Tibial artery (tissue), 4 donors: ENCODE data around the gene KDM3B.

Source experiments
- DNase-seq, 2 donors: peaks; one replicate each; pipeline ENCODE4 v3.0.0-alpha.2; 2019
- H3K27ac ChIP-seq, 2 donors: fragments of 200-600 bp; sonication (generic) in 1 of 2; 1 replicate in 1 of 2; 2 replicates in 1 of 2; pipeline ENCODE4 v1.5.1; 2018 to 2019; ENCODE audit warnings: mild to moderate bottlenecking in 1 of 2
- H3K27me3 ChIP-seq, 2 donors: fragments of 200-600 bp; sonication (generic) in 1 of 2; one replicate each; pipeline versions ENCODE4 v1.5.1 to v1.6.0; 2016 to 2019
- H3K36me3 ChIP-seq, 3 donors: fragments of 200-600 bp; sonication (generic) in 2 of 3; one replicate each; pipeline ENCODE4 v1.5.1; 2016 to 2019; ENCODE audit warnings: mild to moderate bottlenecking in 2 of 3
- H3K4me1 ChIP-seq, 4 donors: fragments of 200-600 bp; sonication (generic) in 2 of 4; 1 replicate in 3 of 4; 2 replicates in 1 of 4; pipeline ENCODE4 v1.5.1; 2016 to 2019
- H3K4me3 ChIP-seq, 2 donors: fragments of 200-600 bp; sonication (generic) in 1 of 2; 1 replicate in 1 of 2; 2 replicates in 1 of 2; pipeline ENCODE4 v1.5.1; 2018 to 2019; ENCODE audit warnings: mild to moderate bottlenecking in 2 of 2
- H3K9me3 ChIP-seq, 3 donors: fragments of 200-600 bp; sonication (generic) in 1 of 3; one replicate each; pipeline ENCODE4 v1.5.1; 2016 to 2019
- intact Hi-C: fragments of 100-400 bp; cut with DNase I; formaldehyde crosslinking; loops from one replicate; pipeline ENCODE4 v1.15.0; 2023; ENCODE audit warnings: low total_unique reads
- TF ChIP-seq, protein P1 (sequence below), 2 experiments: fragments of 200-600 bp in 1 of 2; fragments of 450-650 bp in 1 of 2; IDR thresholded peaks; one replicate each; pipeline ENCODE4 v1.5.1; 2017 to 2019; ENCODE audit warnings: antibody characterized with exemption in 2 of 2, mild to moderate bottlenecking in 1 of 2, moderate library complexity in 1 of 2

The KDM3B gene

GRCh38 chr5:138453590-138453989 lies 101.1 kb downstream of the KDM3B start:
- TF ChIP-seq, protein P1, sequence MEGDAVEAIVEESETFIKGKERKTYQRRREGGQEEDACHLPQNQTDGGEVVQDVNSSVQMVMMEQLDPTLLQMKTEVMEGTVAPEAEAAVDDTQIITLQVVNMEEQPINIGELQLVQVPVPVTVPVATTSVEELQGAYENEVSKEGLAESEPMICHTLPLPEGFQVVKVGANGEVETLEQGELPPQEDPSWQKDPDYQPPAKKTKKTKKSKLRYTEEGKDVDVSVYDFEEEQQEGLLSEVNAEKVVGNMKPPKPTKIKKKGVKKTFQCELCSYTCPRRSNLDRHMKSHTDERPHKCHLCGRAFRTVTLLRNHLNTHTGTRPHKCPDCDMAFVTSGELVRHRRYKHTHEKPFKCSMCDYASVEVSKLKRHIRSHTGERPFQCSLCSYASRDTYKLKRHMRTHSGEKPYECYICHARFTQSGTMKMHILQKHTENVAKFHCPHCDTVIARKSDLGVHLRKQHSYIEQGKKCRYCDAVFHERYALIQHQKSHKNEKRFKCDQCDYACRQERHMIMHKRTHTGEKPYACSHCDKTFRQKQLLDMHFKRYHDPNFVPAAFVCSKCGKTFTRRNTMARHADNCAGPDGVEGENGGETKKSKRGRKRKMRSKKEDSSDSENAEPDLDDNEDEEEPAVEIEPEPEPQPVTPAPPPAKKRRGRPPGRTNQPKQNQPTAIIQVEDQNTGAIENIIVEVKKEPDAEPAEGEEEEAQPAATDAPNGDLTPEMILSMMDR (IDR thresholded peaks at IDR 0.05): no peak
- intact Hi-C loops: loop anchor here (10.0 kb wide), 1 partner anchor 821 kb away; no protein-coding TSS in a partner anchor
- H3K9me3 ChIP-seq: no peaks in the 10 kb centered on the region

DNA sequence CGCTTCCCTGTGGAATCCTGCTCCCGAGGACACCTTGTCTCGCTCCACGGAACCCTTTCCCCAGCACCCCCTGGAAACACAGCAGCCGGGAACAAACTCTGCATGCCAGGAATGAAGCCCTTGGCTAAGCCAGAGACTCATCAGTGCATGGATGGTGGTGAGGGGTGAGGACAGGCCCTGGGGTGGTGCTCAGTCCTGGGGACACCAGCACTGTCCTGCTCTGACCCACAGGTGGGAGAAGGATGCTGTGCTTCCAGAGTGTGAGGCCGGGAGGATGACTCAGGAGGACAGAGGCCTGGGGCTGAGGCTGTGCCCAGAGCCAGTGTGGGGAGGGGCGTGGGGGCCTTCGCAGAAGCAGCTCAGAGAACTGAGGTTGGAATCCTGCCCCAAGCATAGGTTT lies 101.6 kb downstream of the KDM3B start:
- TF ChIP-seq, protein P1 (IDR thresholded peaks at IDR 0.05): no peak
- intact Hi-C loops: loop anchor here (10.0 kb wide), 1 partner anchor 821 kb away; no protein-coding TSS in a partner anchor
- Histone ChIP-seq H3K27ac (no peak overlapping the region), H3K4me3 (no peak overlapping the region), H3K36me3 (no peaks in the 10 kb centered on the region), H3K4me1 (peaks cover 0 to 24% (median 17%) of the 10 kb centered on the region in 4 donors), H3K9me3 (no peaks in the 10 kb centered on the region), H3K27me3 (no peaks in the 10 kb centered on the region)
- no peak for DNase-seq

More at GRCh38 chr5:138453590-138453989, 101.1 kb downstream of the KDM3B start:
- Histone ChIP-seq H3K36me3 (no peaks in the 10 kb centered on the region), H3K27ac (no peak overlapping the region), H3K4me3 (no peak overlapping the region), H3K27me3 (no peaks in the 10 kb centered on the region), H3K4me1 (peaks cover 0 to 18% (median 14%) of the 10 kb centered on the region in 4 donors)
- peak in 1 of 2 donors; percentile 29 for DNase-seq

DNA sequence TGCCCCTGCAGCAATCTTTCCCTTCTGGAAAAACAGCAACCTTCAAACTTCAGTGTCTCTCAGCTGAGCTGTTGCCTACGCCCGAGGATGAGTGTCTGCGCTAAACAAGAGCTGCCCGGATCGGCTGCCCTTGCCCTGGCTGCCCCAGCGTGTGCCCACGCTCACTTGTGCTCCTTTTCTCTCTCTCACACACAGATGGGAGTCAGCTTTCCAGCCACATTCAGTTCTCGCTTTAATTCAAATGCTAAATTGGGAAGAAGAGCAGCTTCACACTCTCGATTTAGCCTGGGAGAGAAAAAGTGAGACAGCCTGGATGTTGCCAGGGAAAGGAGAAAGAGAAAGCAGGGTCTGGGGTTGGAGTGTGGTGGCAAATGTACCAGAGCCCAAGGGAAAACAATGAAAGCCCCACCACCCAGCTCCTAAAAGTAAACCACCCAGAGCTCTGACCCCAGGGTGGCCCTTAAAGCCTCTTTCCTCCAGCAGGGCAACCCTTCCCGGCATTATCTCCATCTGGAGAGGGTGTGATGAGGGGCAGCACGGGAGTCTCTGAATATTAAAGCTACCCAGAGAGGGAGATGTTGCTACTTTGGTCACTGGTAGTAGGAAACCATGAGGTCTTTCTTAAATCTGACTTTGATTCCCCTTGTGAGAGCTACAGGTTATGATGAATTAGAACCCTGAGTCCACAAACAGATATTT lies 102.9 kb downstream of the KDM3B start:
- DNase-seq: no peak
- intact Hi-C loops: loop anchor here (10.0 kb wide), 1 partner anchor 819 kb away; no protein-coding TSS in a partner anchor
- H3K9me3 ChIP-seq: no peaks in the 10 kb centered on the region

GRCh38 chr5:138457531-138458275 lies 105.2 kb downstream of the KDM3B start:
- Histone ChIP-seq H3K27ac (no peak overlapping the region), H3K36me3 (no peaks in the 10 kb centered on the region), H3K4me1 (peaks cover 0 to 17% (median 10%) of the 10 kb centered on the region in 4 donors), H3K27me3 (no peaks in the 10 kb centered on the region), H3K4me3 (no peak overlapping the region), H3K9me3 (no peaks in the 10 kb centered on the region)
- DNase-seq: no peak
- intact Hi-C loops: loop anchor here (10.0 kb wide), 1 partner anchor 817 kb away; no protein-coding TSS in a partner anchor
- TF ChIP-seq, protein P1 (IDR thresholded peaks at IDR 0.05): no peak

More for the DNA sequence above, 102.9 kb downstream of the KDM3B start:
- H3K27ac ChIP-seq: no peak overlapping the region
- no peaks in the 10 kb centered on the region for H3K36me3 ChIP-seq
- H3K27me3 ChIP-seq: no peaks in the 10 kb centered on the region
- TF ChIP-seq, protein P1 (IDR thresholded peaks at IDR 0.05): no peak
- H3K4me1 ChIP-seq: peaks cover 0 to 16% (median 8%) of the 10 kb centered on the region in 4 donors
- no peak overlapping the region for H3K4me3 ChIP-seq

- DNase-seq: no peak
- Histone ChIP-seq H3K27ac (no peak overlapping the region), H3K9me3 (no peaks in the 10 kb centered on the region), H3K36me3 (no peaks in the 10 kb centered on the region), H3K4me3 (no peak overlapping the region), H3K4me1 (peaks cover 0 to 19% (median 12%) of the 10 kb centered on the region in 4 donors), H3K27me3 (no peaks in the 10 kb centered on the region)
- TF ChIP-seq, protein P1 (IDR thresholded peaks at IDR 0.05): no peak
- intact Hi-C loops: loop anchor here (10.0 kb wide), 1 partner anchor 816 kb away; no protein-coding TSS in a partner anchor
These were observed 105.9 kb downstream of the KDM3B start for GRCh38 chr5:138458384-138458783.
